GM19238 (cell line): ENCODE data around the gene NHSL1.

Experiments used
- DNase-seq: peaks from one replicate; pipeline ENCODE4 v3.0.0; 2011; ENCODE audit warnings: low spot score; ENCODE audit not compliant: insufficient read length

Gene NHSL1

GRCh38 chr6:138523347-138524210, 24.3 kb upstream of the NHSL1 start:
- no peak for DNase-seq

- DNase-seq, result no peak
Measured at GRCh38 chr6:138522611-138523010, 23.3 kb upstream of the NHSL1 start.

GRCh38 chr6:138521790-138522189, 22.5 kb upstream of the NHSL1 start:
- no peak for DNase-seq

GRCh38 chr6:138520463-138520862, 21.2 kb upstream of the NHSL1 start:
- DNase-seq, result no peak

- DNase-seq, result no peak
Measured at GRCh38 chr6:138518054-138518453, 18.8 kb upstream of the NHSL1 start.

GRCh38 chr6:138517635-138518034, 18.3 kb upstream of the NHSL1 start:
- DNase-seq, result peak; percentile 33

GRCh38 chr6:138515657-138516248, 16.5 kb upstream of the NHSL1 start:
- no peak for DNase-seq

- DNase-seq, result no peak
Measured at GRCh38 chr6:138514860-138515540, 15.7 kb upstream of the NHSL1 start.

- no peak for DNase-seq
Measured at GRCh38 chr6:138512609-138513008, 13.3 kb upstream of the NHSL1 start.

- DNase-seq, result no peak
Measured at GRCh38 chr6:138510093-138510492, 10.8 kb upstream of the NHSL1 start.

GRCh38 chr6:138509371-138509770, 10.1 kb upstream of the NHSL1 start:
- peak; percentile 8 for DNase-seq

- no peak for DNase-seq
Measured at GRCh38 chr6:138508676-138508988, 9.3 kb upstream of the NHSL1 start.

- no peak for DNase-seq
Measured at GRCh38 chr6:138507977-138508675, 8.8 kb upstream of the NHSL1 start.

GRCh38 chr6:138504764-138505689, 5.7 kb upstream of the NHSL1 start:
- DNase-seq, result no peak

- DNase-seq, result no peak
Measured at GRCh38 chr6:138503881-138504680, 4.8 kb upstream of the NHSL1 start.

- DNase-seq, result no peak
Measured at GRCh38 chr6:138502546-138502945, 3.3 kb upstream of the NHSL1 start.

GRCh38 chr6:138500867-138501446, 1.7 kb upstream of the NHSL1 start:
- no peak for DNase-seq

- DNase-seq, result no peak
Measured at GRCh38 chr6:138500045-138500665, 861 bp upstream of the NHSL1 start.

- DNase-seq, result no peak
Measured at GRCh38 chr6:138498629-138499302, 528 bp downstream of the NHSL1 start.
